ENCODE measurements around the gene GPAT3.

Gene GPAT3

DNA sequence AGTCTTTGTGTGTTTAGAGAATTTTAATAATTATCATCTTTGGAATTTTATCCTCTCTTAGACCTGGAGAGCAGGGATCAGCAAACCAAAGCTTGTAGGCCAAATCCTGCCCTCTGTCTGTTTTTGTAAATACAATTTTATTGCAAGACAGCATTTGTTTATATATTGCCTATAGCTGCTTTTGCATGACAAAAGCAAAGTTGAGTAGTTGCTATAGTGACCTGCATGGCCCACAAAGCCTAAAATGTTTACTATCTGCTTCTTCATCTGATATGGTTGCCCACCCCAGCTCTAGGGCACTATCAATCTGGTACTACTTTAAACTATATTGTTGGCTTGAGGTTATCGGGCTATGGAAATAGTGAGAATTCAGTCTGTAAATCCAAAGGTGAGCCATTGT lies 80.3 kb downstream of the GPAT3 start:
- ATAC-seq: no peak
- TF ChIP-seq TCF4 (CRISPR knock-in tag; IDR thresholded peaks at IDR 0.05; ENCODE audit: borderline replicate concordance) (no peak), GLIS3 (CRISPR knock-in tag; IDR thresholded peaks at IDR 0.05) (no peak), PPARA (CRISPR knock-in tag; IDR thresholded peaks at IDR 0.05; ENCODE audit: borderline replicate concordance) (no peak), CSDC2 (CRISPR knock-in tag; IDR thresholded peaks at IDR 0.05) (no peak), TOX (CRISPR knock-in tag; IDR thresholded peaks at IDR 0.05; ENCODE audit: borderline replicate concordance) (no peak), RARB (CRISPR knock-in tag; IDR thresholded peaks at IDR 0.05) (no peak), ZNF565 (CRISPR knock-in tag; conservative IDR thresholded peaks at IDR 0.05; ENCODE audit: low read depth) (no peak), ZNF8 (CRISPR knock-in tag; IDR thresholded peaks at IDR 0.05) (no peak), SNAI2 (CRISPR knock-in tag; IDR thresholded peaks at IDR 0.05) (no peak), ZC3H10 (CRISPR knock-in tag; IDR thresholded peaks at IDR 0.05) (no peak), ZNF70 (CRISPR knock-in tag; IDR thresholded peaks at IDR 0.05) (no peak)
- TF ChIP-seq, protein P1, sequence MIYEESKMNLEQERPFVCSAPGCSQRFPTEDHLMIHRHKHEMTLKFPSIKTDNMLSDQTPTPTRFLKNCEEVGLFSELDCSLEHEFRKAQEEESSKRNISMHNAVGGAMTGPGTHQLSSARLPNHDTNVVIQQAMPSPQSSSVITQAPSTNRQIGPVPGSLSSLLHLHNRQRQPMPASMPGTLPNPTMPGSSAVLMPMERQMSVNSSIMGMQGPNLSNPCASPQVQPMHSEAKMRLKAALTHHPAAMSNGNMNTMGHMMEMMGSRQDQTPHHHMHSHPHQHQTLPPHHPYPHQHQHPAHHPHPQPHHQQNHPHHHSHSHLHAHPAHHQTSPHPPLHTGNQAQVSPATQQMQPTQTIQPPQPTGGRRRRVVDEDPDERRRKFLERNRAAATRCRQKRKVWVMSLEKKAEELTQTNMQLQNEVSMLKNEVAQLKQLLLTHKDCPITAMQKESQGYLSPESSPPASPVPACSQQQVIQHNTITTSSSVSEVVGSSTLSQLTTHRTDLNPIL (CRISPR knock-in tag; IDR thresholded peaks at IDR 0.05; ENCODE audit: low read depth): no peak
- TF ChIP-seq, protein P2, sequence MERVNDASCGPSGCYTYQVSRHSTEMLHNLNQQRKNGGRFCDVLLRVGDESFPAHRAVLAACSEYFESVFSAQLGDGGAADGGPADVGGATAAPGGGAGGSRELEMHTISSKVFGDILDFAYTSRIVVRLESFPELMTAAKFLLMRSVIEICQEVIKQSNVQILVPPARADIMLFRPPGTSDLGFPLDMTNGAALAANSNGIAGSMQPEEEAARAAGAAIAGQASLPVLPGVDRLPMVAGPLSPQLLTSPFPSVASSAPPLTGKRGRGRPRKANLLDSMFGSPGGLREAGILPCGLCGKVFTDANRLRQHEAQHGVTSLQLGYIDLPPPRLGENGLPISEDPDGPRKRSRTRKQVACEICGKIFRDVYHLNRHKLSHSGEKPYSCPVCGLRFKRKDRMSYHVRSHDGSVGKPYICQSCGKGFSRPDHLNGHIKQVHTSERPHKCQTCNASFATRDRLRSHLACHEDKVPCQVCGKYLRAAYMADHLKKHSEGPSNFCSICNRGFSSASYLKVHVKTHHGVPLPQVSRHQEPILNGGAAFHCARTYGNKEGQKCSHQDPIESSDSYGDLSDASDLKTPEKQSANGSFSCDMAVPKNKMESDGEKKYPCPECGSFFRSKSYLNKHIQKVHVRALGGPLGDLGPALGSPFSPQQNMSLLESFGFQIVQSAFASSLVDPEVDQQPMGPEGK (CRISPR knock-in tag; IDR thresholded peaks at IDR 0.05; ENCODE audit: borderline replicate concordance): no peak

DNA sequence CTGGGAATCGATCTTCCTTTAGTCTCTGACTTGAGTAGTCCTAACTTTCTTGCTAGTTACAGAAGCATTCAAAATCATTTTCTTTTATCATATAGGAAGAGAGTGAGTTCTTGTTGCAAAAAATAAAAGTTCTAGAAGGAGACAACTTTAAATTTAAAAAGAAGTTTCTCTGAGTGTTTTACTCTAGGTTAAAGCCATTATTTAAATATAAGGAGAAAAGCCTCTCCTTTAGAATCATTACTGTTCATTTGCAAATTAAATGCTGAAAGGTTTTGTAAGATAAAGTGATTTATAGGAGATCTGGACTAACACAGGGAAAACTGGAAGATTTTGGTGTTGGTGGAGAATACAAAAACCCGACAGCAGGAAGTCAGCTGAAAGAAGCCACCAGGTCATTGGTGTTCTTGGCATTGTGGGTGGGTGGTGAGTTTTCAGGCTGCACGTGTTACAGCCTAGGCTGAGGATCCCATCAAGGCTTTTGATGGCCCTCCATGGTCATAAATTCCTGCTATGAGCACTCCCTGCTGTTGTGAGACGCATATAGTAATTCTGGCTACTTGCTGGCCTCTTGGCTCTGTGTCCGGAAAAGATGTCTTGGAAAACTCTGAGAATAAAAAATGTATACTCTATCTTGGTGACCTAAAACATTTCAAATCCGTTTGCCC lies 81.6 kb downstream of the GPAT3 start:
- no peak for ATAC-seq
- no peak for TF ChIP-seq CSDC2 (CRISPR knock-in tag; IDR thresholded peaks at IDR 0.05)
- no peak for TF ChIP-seq TCF4 (CRISPR knock-in tag; IDR thresholded peaks at IDR 0.05; ENCODE audit: borderline replicate concordance)
- TF ChIP-seq SNAI2 (CRISPR knock-in tag; IDR thresholded peaks at IDR 0.05): no peak
- TF ChIP-seq, protein P3, sequence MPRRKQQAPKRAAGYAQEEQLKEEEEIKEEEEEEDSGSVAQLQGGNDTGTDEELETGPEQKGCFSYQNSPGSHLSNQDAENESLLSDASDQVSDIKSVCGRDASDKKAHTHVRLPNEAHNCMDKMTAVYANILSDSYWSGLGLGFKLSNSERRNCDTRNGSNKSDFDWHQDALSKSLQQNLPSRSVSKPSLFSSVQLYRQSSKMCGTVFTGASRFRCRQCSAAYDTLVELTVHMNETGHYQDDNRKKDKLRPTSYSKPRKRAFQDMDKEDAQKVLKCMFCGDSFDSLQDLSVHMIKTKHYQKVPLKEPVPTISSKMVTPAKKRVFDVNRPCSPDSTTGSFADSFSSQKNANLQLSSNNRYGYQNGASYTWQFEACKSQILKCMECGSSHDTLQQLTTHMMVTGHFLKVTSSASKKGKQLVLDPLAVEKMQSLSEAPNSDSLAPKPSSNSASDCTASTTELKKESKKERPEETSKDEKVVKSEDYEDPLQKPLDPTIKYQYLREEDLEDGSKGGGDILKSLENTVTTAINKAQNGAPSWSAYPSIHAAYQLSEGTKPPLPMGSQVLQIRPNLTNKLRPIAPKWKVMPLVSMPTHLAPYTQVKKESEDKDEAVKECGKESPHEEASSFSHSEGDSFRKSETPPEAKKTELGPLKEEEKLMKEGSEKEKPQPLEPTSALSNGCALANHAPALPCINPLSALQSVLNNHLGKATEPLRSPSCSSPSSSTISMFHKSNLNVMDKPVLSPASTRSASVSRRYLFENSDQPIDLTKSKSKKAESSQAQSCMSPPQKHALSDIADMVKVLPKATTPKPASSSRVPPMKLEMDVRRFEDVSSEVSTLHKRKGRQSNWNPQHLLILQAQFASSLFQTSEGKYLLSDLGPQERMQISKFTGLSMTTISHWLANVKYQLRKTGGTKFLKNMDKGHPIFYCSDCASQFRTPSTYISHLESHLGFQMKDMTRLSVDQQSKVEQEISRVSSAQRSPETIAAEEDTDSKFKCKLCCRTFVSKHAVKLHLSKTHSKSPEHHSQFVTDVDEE (CRISPR knock-in tag; IDR thresholded peaks at IDR 0.05): no peak
- no peak for TF ChIP-seq ZNF565 (CRISPR knock-in tag; conservative IDR thresholded peaks at IDR 0.05; ENCODE audit: low read depth)
- TF ChIP-seq OSR1 (CRISPR knock-in tag; IDR thresholded peaks at IDR 0.05): no peak
- TF ChIP-seq ZNF70 (CRISPR knock-in tag; IDR thresholded peaks at IDR 0.05): no peak
- TF ChIP-seq GLIS3 (CRISPR knock-in tag; IDR thresholded peaks at IDR 0.05): no peak
- TF ChIP-seq BACH2 (CRISPR knock-in tag; IDR thresholded peaks at IDR 0.05; ENCODE audit: borderline replicate concordance): no peak
- TF ChIP-seq PPARA (CRISPR knock-in tag; IDR thresholded peaks at IDR 0.05; ENCODE audit: borderline replicate concordance): no peak
- TF ChIP-seq, protein P2 (CRISPR knock-in tag; IDR thresholded peaks at IDR 0.05; ENCODE audit: borderline replicate concordance): no peak
- TF ChIP-seq ISL1 (CRISPR knock-in tag; IDR thresholded peaks at IDR 0.05): no peak
- TF ChIP-seq, protein P4, sequence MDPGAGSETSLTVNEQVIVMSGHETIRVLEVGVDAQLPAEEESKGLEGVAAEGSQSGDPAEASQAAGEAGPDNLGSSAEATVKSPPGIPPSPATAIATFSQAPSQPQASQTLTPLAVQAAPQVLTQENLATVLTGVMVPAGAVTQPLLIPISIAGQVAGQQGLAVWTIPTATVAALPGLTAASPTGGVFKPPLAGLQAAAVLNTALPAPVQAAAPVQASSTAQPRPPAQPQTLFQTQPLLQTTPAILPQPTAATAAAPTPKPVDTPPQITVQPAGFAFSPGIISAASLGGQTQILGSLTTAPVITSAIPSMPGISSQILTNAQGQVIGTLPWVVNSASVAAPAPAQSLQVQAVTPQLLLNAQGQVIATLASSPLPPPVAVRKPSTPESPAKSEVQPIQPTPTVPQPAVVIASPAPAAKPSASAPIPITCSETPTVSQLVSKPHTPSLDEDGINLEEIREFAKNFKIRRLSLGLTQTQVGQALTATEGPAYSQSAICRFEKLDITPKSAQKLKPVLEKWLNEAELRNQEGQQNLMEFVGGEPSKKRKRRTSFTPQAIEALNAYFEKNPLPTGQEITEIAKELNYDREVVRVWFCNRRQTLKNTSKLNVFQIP (CRISPR knock-in tag; IDR thresholded peaks at IDR 0.05; ENCODE audit: borderline replicate concordance, low read depth): no peak

DNA sequence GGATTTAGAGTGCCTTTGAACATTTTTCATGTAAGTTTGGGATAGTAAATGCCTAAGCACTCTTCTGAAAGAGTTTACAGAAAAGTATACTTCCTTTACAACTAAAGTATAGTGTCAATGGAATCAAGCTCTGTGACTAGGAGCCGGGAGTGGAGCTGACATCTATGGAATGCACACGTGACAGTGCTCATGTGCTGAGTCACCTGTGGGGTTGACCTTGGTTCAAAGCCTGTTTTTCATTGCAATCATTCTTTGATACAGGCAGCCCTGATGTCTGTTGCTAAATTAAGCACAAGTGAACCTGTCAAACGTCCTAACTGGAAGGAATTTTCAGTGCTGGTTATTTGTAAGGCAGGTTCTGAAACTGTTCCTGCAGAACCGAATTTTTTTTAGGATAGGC lies 82.5 kb downstream of the GPAT3 start:
- peak; percentile 57; the same call in 2 of the 3 replicates for ATAC-seq
- TF ChIP-seq ZNF8 (CRISPR knock-in tag; IDR thresholded peaks at IDR 0.05) (no peak), ISL1 (CRISPR knock-in tag; IDR thresholded peaks at IDR 0.05) (no peak), ZNF70 (CRISPR knock-in tag; IDR thresholded peaks at IDR 0.05) (no peak), TCF4 (CRISPR knock-in tag; IDR thresholded peaks at IDR 0.05; ENCODE audit: borderline replicate concordance) (no peak), ZFP3 (CRISPR knock-in tag; IDR thresholded peaks at IDR 0.05) (no peak), GLIS3 (CRISPR knock-in tag; IDR thresholded peaks at IDR 0.05) (no peak), ZNF565 (CRISPR knock-in tag; conservative IDR thresholded peaks at IDR 0.05; ENCODE audit: low read depth) (no peak), ZFP30 (CRISPR knock-in tag; IDR thresholded peaks at IDR 0.05) (no peak)
- TF ChIP-seq, protein P4 (CRISPR knock-in tag; IDR thresholded peaks at IDR 0.05; ENCODE audit: borderline replicate concordance, low read depth): no peak
- TF ChIP-seq, protein P2 (CRISPR knock-in tag; IDR thresholded peaks at IDR 0.05; ENCODE audit: borderline replicate concordance): no peak
- TF ChIP-seq, protein P5, sequence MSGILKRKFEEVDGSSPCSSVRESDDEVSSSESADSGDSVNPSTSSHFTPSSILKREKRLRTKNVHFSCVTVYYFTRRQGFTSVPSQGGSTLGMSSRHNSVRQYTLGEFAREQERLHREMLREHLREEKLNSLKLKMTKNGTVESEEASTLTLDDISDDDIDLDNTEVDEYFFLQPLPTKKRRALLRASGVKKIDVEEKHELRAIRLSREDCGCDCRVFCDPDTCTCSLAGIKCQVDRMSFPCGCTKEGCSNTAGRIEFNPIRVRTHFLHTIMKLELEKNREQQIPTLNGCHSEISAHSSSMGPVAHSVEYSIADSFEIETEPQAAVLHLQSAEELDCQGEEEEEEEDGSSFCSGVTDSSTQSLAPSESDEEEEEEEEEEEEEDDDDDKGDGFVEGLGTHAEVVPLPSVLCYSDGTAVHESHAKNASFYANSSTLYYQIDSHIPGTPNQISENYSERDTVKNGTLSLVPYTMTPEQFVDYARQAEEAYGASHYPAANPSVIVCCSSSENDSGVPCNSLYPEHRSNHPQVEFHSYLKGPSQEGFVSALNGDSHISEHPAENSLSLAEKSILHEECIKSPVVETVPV (CRISPR knock-in tag; IDR thresholded peaks at IDR 0.05): no peak
